NT2/D1 (cell line): ENCODE data around the gene USP3.
"Not testable (repeated sequence)": the region's sequence is repeated elsewhere in the genome, so short reads cannot be mapped to it uniquely, and the experiment has no call there.

Source experiments
- DNase-seq: peaks from one replicate; pipeline ENCODE4 v3.0.0-alpha.2; 2011; ENCODE audit warnings: low read depth, low spot score
- H3K27me3 ChIP-seq: 2 replicates; pipeline ENCODE4 v1.6.0; 2011; ENCODE audit warnings: mild to moderate bottlenecking; ENCODE audit not compliant: insufficient read length, insufficient read depth
- H3K36me3 ChIP-seq: 2 replicates; pipeline ENCODE4 v1.6.1; 2011; ENCODE audit warnings: mild to moderate bottlenecking, low read length, mixed read lengths; ENCODE audit not compliant: insufficient read depth, insufficient read length
- H3K4me1 ChIP-seq: 2 replicates; pipeline ENCODE4 v1.5.1; 2011; ENCODE audit not compliant: insufficient read depth, insufficient read length
- H3K4me3 ChIP-seq: 2 replicates; pipeline ENCODE4 v1.5.1; 2011; ENCODE audit warnings: low read depth; ENCODE audit not compliant: insufficient read length
- H3K9ac ChIP-seq: 2 replicates; pipeline ENCODE4 v1.6.0; 2011; ENCODE audit warnings: low read depth; ENCODE audit not compliant: insufficient read length
- H3K9me3 ChIP-seq: 2 replicates; pipeline ENCODE4 v1.5.1; 2011; ENCODE audit warnings: mild to moderate bottlenecking, low read length; ENCODE audit not compliant: insufficient read depth
- SUZ12 ChIP-seq: IDR thresholded peaks from 2 replicates; pipeline ENCODE4 v1.6.1; 2011; ENCODE audit not compliant: insufficient read length, insufficient read depth; ENCODE audit errors: extremely low read depth
- YY1 ChIP-seq: IDR thresholded peaks from 2 replicates; pipeline ENCODE4 v1.6.1; 2011; ENCODE audit not compliant: insufficient read length, insufficient read depth
- ZNF274 ChIP-seq: IDR thresholded peaks from 2 replicates; pipeline ENCODE4 v1.6.1; 2011; ENCODE audit warnings: mild to moderate bottlenecking, low read depth, low read length

Gene USP3

DNA sequence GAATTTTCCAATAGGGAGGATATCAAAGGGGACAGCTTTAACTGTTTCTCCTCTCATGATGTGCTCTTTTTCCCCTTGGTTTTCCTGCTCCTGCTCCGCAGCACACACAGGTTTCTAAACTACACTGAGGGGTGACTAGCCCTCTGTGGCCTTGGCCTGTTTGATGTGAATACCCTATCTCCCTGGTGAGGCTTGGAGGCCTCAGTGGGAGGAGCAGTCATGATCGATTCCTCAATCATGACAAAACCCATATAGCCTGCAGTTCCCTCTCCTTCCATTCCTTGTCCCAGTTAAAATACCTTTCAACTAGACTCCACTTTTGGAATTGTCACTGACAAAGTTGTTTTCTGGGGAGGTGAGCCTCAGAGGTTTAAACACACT is 24.0 kb upstream of the USP3 start:
- Histone ChIP-seq H3K27me3 (no peaks in the 10 kb centered on the region), H3K4me1 (peaks cover 8% of the 10 kb centered on the region), H3K4me3 (no peak overlapping the region), H3K36me3 (no peaks in the 10 kb centered on the region), H3K9me3 (no peaks in the 10 kb centered on the region), H3K9ac (no peak overlapping the region)
- DNase-seq, result no peak
- TF ChIP-seq SUZ12 (no peak), YY1 (no peak), ZNF274 (no peak)

DNA sequence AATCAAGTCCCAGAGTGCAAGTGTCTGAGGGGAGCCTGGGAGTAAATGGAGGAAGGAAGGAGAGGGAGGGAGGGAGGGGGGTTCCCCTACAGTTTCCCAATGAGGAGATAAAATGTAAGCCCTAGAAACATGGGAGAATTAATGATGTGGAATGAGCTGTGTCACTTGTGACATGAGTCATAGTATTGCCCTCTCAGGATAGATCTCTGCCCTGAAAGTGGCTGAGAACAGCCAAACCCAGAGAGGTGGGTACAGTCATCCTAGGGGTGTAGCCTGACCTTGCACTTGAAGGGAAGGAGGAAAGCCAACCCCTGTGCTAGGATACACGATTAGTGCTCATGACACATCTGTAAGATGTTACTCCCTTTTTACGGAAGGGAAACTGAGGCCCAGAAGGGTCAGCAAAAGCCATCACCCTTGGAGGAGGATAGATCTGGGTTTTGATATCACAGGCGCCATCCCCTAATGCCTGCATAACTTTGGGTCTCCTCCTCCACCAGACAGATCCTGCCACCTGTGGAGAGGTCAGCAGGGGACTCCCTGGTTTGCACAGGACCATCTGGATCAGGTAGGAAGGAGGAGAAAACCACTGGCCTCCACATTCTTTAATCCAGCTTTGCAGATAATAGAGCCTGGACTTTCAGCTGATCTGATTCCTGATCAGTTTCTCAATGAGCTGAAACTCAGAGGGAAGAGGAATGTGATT is 23.1 kb upstream of the USP3 start:
- TF ChIP-seq YY1, result no peak
- H3K36me3 ChIP-seq, result no peaks in the 10 kb centered on the region
- DNase-seq, result no peak
- no peaks in the 10 kb centered on the region for H3K9me3 ChIP-seq
- no peak overlapping the region for H3K9ac ChIP-seq
- no peak overlapping the region for H3K4me3 ChIP-seq
- H3K4me1 ChIP-seq, result peaks cover 8% of the 10 kb centered on the region
- H3K27me3 ChIP-seq, result no peaks in the 10 kb centered on the region

DNA sequence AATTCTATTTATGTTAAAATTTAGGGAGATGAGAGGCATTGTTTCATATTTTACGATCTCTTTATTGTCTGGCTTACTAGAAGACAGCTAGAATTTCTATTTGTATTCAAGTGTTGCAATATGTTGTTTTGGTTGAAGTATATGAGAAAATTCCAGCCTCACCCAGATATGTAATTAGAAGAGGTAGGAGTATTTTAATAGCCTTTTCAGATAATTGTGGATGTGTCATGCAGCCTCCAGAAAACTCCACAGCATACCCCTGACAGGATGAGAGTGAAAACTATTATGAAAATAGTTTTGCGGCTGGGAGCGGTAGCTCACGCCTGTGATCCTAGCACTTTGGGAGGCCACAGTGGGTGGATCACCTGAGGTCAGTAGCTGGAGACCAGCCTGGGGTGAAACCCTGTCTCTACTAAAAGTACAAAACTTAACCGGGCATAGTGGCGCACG is 21.5 kb upstream of the USP3 start:
- H3K27me3 ChIP-seq, result peaks cover 2% of the 10 kb centered on the region
- no peaks in the 10 kb centered on the region for H3K9me3 ChIP-seq
- no peaks in the 10 kb centered on the region for H3K36me3 ChIP-seq
- DNase-seq, result no peak
- no peak overlapping the region for H3K4me3 ChIP-seq
- no peak overlapping the region for H3K9ac ChIP-seq
- peaks cover 5% of the 10 kb centered on the region for H3K4me1 ChIP-seq
- no peak for TF ChIP-seq ZNF274
- no peak for TF ChIP-seq SUZ12
- no peak for TF ChIP-seq YY1

DNA sequence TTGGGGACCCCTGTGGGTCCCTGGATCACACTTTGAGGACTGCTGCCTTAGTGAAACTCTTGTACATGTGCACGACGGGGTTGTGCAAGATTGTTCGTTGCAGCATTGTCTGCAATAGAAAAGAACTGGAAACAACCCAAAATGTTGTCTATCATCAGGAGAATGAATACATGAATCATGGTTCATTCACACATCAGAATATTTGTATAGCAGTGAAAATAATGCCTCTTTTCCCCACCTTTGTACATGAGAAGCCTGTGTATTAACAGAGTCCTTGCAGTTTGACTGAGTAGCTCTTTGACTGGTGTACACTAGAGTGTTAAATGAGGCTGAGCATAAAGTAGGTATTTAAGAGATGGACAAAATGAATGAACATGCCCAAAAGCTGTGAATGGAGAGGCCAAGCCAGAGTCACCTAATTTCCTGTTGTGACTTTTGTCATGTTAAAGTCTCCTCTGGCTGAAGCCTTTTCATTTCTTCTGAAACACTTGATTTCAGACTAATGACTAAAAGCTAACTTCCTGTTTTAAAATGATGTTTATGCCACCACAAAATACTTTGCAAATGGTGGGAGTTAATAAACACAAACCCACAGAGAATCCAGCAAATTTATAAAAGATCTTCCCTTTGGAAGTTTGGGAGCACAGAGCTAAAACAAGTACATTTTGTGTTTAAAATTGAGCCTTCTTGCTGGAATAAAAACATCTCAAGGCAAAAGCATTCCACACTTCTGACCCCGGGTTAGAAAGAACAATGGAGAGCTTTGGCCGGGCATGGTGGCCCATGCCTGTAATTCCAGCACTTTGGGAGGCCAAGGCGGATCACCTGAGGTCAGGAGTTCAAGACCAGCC is 20.6 kb upstream of the USP3 start:
- Histone ChIP-seq H3K27me3 (peaks cover 6% of the 10 kb centered on the region), H3K9ac (no peak overlapping the region), H3K36me3 (no peaks in the 10 kb centered on the region), H3K9me3 (no peaks in the 10 kb centered on the region), H3K4me3 (no peak overlapping the region), H3K4me1 (no peaks in the 10 kb centered on the region)
- TF ChIP-seq SUZ12 (no peak), ZNF274 (no peak), YY1 (no peak)
- no peak for DNase-seq

DNA sequence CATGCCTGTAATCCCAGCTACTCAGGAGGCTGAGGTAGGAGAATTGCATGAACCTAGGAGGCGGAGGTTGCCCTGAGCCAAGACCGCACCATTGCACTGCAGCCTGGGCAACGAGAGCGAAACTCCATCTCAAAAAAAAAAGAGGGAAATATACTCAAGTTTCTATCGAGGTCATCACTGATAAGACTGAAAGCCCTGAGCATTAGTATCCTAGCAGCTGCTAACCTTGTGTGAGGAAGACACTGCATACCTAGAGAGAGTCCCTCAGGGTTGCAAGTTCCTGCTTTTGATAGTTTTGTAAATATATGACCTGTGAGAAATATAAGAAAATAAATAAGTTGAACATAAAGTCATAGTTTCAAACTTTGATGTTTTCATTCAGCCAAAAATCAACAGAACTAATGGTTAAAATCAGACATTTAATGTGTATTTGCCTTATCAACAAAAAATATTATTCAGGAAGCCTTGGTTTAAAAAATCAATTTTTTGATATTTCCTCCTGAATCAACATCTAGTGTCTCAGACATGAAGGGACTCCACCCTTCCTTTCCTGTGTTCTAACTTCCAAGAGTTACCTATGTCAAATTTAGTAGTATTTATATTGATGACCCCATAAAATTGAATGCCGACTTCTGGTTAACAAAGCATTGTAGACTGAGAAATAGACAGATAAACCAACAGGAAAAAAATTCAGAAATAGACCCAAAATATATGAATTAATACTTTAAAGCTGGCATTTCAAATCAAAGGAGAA is 19.8 kb upstream of the USP3 start:
- Histone ChIP-seq H3K27me3 (peaks cover 6% of the 10 kb centered on the region), H3K36me3 (no peaks in the 10 kb centered on the region), H3K9ac (no peak overlapping the region), H3K4me3 (no peak overlapping the region), H3K9me3 (no peaks in the 10 kb centered on the region), H3K4me1 (no peaks in the 10 kb centered on the region)
- DNase-seq, result no peak
- no peak for TF ChIP-seq SUZ12
- TF ChIP-seq YY1, result no peak

DNA sequence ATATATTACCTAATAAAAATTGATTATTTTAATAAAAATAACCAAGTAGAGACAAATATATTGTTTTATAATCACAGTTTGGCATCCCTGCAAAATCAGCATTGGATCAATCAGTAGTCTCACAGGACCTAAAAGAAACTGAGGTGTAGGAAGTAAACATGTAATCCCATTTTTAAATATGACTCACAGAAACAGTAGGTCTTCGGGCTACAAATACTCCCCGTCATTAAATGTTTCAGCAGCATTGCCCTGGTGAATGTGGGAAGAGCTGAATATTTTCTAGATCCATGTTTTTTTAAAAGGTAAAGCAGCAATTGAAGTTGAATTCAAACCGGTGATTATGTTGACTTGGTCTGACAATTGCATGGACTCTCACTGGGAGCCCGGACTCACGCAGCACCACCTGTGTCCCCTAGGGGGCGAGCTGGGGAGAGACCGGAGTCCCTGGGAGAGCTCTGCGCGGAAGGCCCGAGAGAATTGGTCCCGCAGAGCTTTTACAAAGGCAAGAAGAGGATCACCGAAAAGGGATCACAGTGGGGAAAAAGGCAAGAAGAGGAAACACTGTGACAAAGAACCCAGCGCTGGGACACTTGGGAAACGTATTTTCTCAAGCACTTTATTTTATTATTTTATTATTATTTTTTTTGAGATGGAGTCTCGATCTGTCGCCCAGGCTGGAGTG is 17.2 kb upstream of the USP3 start:
- TF ChIP-seq SUZ12, result no peak
- TF ChIP-seq ZNF274, result no peak
- TF ChIP-seq YY1, result no peak
- H3K27me3 ChIP-seq, result peaks cover 6% of the 10 kb centered on the region

DNA sequence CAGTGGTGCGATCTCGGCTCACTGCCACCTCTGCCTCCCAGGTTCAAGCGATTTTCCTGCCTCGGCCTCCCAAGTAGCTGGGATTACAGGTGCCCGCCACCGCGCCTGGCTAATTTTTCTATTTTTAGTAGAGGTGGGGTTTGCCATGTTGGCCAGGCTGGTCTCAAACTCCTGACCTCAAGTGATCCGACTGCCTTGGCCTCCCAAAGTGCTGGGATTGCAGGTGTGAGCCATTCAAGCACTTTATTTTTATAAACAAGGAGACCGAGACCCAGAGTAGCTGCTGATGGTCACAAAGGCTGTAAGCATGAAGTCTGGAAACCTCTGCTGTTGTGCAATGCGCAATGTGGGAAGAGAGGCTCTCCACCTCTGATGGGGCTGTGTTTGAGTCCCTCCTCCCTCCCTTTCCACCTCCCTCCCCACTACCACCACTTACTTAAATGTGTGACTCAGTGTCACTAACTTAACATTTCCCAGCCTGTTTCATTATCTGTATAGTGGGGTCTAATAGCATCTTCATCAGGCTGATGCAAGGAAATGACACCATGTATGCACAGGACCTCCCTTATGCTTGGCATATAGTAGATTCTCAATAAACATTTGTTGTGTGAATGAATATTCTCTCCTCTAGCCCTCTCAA is 16.5 kb upstream of the USP3 start:
- H3K9me3 ChIP-seq, DNase-seq, H3K4me3 ChIP-seq, H3K36me3 ChIP-seq, H3K9ac ChIP-seq, H3K4me1 ChIP-seq, H3K27me3 ChIP-seq: not testable (repeated sequence)

More for the DNA sequence above, 17.2 kb upstream of the USP3 start:
- H3K4me3 ChIP-seq, result no peak overlapping the region
- no peak overlapping the region for H3K9ac ChIP-seq
- no peaks in the 10 kb centered on the region for H3K4me1 ChIP-seq
- no peak for DNase-seq
- H3K9me3 ChIP-seq, result no peaks in the 10 kb centered on the region
- H3K36me3 ChIP-seq, result no peaks in the 10 kb centered on the region
